Spleen (tissue), 7 donors: ENCODE measurements around the gene TBX10.

ENCODE experiments used
- CTCF ChIP-seq, 11 experiments: fragments of 200-600 bp in 7 of 11; fragments of 450-650 bp in 4 of 11; sonication (generic) in 4 of 11; IDR thresholded peaks in 8 of 11; conservative IDR thresholded peaks in 3 of 11; 1 replicate in 7 of 11; 2 replicates in 4 of 11; pipeline versions ENCODE4 v1.4.0 to v1.8.0; 2016 to 2021; ENCODE audit warnings: antibody characterized with exemption in 11 of 11, inconsistent platforms in 4 of 11, mild to moderate bottlenecking in 1 of 11
- POLR2A ChIP-seq, 3 donors: fragments of 450-650 bp; IDR thresholded peaks; one replicate each; pipeline ENCODE4 v1.5.1; 2017; ENCODE audit warnings: antibody characterized with exemption in 3 of 3, mild to moderate bottlenecking in 1 of 3
- POLR2AphosphoS5 ChIP-seq, 3 donors: sonication (generic); formaldehyde crosslinking; IDR thresholded peaks; one replicate each; pipeline ENCODE4 v1.5.1; 2017; ENCODE audit warnings: antibody characterized with exemption in 3 of 3
- donor health status: DM: no; HTN: no; CAD: no; lungs with moderate emphysema.
- donor health status: DM: no; HTN: no; CAD: no.
- donor health status: DM: no; HTN: no; CAD: no.

- TF ChIP-seq POLR2A (IDR thresholded peaks at IDR 0.05) (no peak), CTCF (IDR thresholded peaks at IDR 0.05 in 8 of 11, conservative IDR thresholded peaks at IDR 0.05 in 3 of 11) (no peak), POLR2AphosphoS5 (IDR thresholded peaks at IDR 0.05) (no peak)
Observed at GRCh38 chr11:67593565-67593905, 46.0 kb downstream of the TBX10 start.
